Lower leg skin (tissue), 4 donors: ENCODE data around the gene SAMD9. TPM values are rescaled to one million over a fixed set of nuclear protein-coding genes. Genes with fewer than 3 reads are reported as not detected.

Source experiments
- DNase-seq, 2 donors: peaks; one replicate each; pipeline ENCODE4 v3.0.0-alpha.2; 2019; ENCODE audit warnings: low spot score in 2 of 2
- H3K4me3 ChIP-seq: fragments of 200-600 bp; sonication (generic); 2 replicates; pipeline ENCODE4 v1.5.1; 2017; ENCODE audit warnings: mild to moderate bottlenecking, low read depth; ENCODE audit not compliant: poor library complexity, severe bottlenecking
- CTCF ChIP-seq, 3 donors: fragments of 450-650 bp; IDR thresholded peaks; one replicate each; pipeline ENCODE4 v1.5.1; 2016; ENCODE audit warnings: antibody characterized with exemption in 3 of 3, mild to moderate bottlenecking in 3 of 3, moderate library complexity in 2 of 3
- POLR2A ChIP-seq, 2 donors: fragments of 450-650 bp; IDR thresholded peaks; one replicate each; pipeline ENCODE4 v1.6.1; 2016 to 2017; ENCODE audit warnings: antibody characterized with exemption in 2 of 2, mild to moderate bottlenecking in 1 of 2, moderate library complexity in 1 of 2
- WGBS, 2 donors: methylation state at CpG; one replicate each; pipeline ENCODE4 v1.1.5; 2018; 5-methylcytosine and 5-hydroxymethylcytosine counted together
- intact Hi-C: fragments of 100-400 bp; cut with DNase I; formaldehyde crosslinking; loops from one replicate; pipeline ENCODE4 v1.15.0; 2023; ENCODE audit warnings: low total_unique reads
- total RNA-seq, 4 donors: library from RNA; depleted of rRNA; stranded (reverse); fragments of >200 nt; gene quantifications; one replicate each; pipeline ENCODE4 v1.1.0, GENCODE V29; 2016

Gene SAMD9
- total RNA-seq, 4 donors from 2014 or later: 1.4 to 4.7 (median 3.1) TPM

- no peak for DNase-seq
- 53 to 58% methylated on average over 5 of the region's 5 CpGs for WGBS, 2 donors
- intact Hi-C loops: no loop called here
Observed at GRCh38 chr7:93146472-93147141, 28.8 kb upstream of the SAMD9 start.

GRCh38 chr7:93146036-93146435 lies 28.3 kb upstream of the SAMD9 start:
- 54 to 56% methylated on average over 1 of the region's 1 CpG for WGBS, 2 donors
- no peak for TF ChIP-seq POLR2A (IDR thresholded peaks at IDR 0.05)
- no peak for TF ChIP-seq CTCF (IDR thresholded peaks at IDR 0.05)
- intact Hi-C loops: no loop called here
- DNase-seq: no peak
- no peak overlapping the region for H3K4me3 ChIP-seq

More at GRCh38 chr7:93146472-93147141, 28.8 kb upstream of the SAMD9 start:
- TF ChIP-seq CTCF (IDR thresholded peaks at IDR 0.05) (no peak), POLR2A (IDR thresholded peaks at IDR 0.05) (no peak)
- no peak overlapping the region for H3K4me3 ChIP-seq

DNA sequence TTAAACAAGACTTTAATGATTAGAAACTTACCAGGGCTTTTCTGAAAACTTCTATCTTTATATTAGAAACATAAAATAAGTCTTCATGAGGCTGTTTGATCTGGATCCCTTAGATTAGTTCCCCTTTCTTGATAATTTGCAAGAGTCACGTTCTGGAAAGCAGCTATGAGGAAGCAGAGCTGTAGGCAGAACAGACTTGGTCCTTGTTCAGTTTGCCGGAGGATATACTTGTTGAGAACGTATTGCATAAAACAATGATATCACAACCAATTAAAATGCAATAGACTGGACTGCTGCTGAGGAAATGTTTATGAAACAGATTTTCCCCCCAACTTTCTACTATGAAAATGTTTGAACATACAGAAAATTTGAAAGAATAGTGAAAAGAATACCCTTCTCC lies 27.6 kb upstream of the SAMD9 start:
- DNase-seq: no peak
- TF ChIP-seq POLR2A (IDR thresholded peaks at IDR 0.05) (no peak), CTCF (IDR thresholded peaks at IDR 0.05) (no peak)
- intact Hi-C loops: no loop called here
- H3K4me3 ChIP-seq: no peak overlapping the region
- WGBS, 2 donors: 52 to 59% methylated on average over 3 of the region's 3 CpGs

GRCh38 chr7:93142127-93142526 lies 24.3 kb upstream of the SAMD9 start:
- intact Hi-C loops: no loop called here
- 82 to 87% methylated on average over 1 of the region's 1 CpG for WGBS, 2 donors
- TF ChIP-seq POLR2A (IDR thresholded peaks at IDR 0.05): no peak
- no peak for TF ChIP-seq CTCF (IDR thresholded peaks at IDR 0.05)
- no peak for DNase-seq
- H3K4me3 ChIP-seq: no peak overlapping the region

DNA sequence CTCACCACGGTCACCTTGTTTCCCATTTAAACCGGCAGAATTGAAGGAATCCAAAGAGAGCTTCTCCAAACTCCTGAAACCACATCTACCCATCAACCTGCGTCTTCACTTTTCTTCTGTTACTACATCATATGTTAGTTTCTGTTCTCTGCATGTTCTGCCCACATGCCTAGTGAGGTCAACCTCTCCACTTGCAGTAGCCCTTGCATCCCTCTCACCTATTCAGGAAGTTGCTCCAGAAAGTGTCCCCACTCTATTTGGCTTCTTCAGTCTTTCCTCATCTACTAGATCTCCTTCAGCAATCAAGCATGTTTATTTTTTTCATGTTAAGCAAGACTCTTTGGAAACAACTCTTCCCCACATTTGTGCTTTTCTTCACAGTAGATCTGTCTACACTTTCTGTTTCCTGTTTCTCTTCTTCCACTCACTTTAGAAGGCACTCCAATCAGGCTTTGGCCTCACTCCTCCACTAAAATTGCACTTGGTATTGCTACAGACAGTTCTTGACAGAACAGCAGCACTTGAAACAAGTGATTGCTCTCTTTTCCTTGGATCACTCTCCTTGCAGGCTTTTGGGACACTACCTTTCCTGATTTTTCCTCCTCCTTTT lies 22.9 kb upstream of the SAMD9 start:
- no peak for DNase-seq
- no peak overlapping the region for H3K4me3 ChIP-seq
- 89 to 95% methylated on average over 3 of the region's 3 CpGs for WGBS, 2 donors
- TF ChIP-seq POLR2A (IDR thresholded peaks at IDR 0.05) (no peak), CTCF (IDR thresholded peaks at IDR 0.05) (no peak)
- intact Hi-C loops: no loop called here
